ENCODE results near the gene PLEKHG4B.

DNA sequence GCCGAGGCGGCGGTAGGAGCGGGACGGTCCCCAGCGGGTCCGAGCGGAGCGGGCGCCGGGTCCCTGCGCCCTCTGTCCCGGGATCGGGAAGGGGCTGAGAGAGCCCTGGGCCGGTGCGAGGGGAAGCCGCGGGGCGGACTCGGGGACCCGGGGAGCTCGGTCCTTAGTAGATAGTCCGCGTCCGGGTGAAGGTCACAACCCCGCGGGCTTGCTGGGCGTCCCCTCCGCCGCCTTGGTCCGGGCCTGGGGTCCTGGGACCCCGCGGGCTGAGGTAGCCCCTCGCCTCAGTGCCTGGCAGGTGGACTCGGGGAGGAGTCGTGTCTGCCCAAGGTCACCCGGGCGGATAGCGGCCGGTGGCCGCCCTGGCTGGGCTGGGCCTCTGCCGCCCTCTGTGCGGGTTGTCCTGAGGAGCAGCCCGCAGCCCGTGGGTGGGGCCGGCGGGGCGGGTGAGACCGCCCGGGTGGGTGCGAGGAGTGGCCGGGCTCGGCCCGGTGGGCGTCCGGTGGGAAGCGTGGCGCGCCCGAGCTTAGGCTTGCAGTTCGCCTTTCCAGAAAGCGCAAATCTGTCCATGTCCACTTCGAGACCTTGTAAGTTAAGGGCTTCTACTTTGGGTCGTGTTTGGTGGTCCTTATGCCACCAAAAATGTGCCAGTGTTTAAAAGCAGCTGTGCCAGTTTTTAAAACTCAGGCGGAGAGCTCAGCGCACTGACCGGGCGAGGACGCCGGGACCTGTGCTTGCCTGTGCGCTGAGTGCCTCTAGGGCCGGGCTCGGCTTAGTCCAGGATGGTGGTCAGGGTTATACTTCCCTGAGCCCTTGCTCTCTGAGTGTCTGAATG lies 126.7 kb downstream of the PLEKHG4B start:
- no peak for TF ChIP-seq CTCF (IDR thresholded peaks at IDR 0.05; ENCODE audit: insufficient read depth, low read length, poor library complexity, severe bottlenecking)
- no peak for TF ChIP-seq EZH2phosphoT487 (conservative IDR thresholded peaks at IDR 0.05; ENCODE audit: low read length)
